Fibroblast of the aortic adventitia (primary cell): ENCODE data around the gene TMPRSS5. TPM values are rescaled to one million over a fixed set of nuclear protein-coding genes. Genes with fewer than 3 reads are reported as not detected.

Experiments
- DNase-seq: peaks from one replicate; pipeline ENCODE4 v3.0.0-alpha.2; 2010; ENCODE audit warnings: low read depth
- H3K4me3 ChIP-seq: 2 replicates; pipeline ENCODE4 v1.5.1; 2011; ENCODE audit warnings: low read depth, mild to moderate bottlenecking, control low read depth, low read length, moderate library complexity
- CTCF ChIP-seq: IDR thresholded peaks from 2 replicates; pipeline ENCODE4 v1.5.1; 2011; ENCODE audit warnings: mild to moderate bottlenecking, low read length, control low read depth, inconsistent platforms; ENCODE audit not compliant: insufficient read depth
- total RNA-seq: library from RNA; depleted of rRNA; stranded (reverse); fragments of >200 nt; gene quantifications from 2 replicates; pipeline ENCODE4 v1.2.3, GENCODE V29; 2012; ENCODE audit warnings: low replicate concordance

TMPRSS5 gene
- total RNA-seq, 1 donor, result 0.09 TPM

- TF ChIP-seq CTCF, result no peak
- H3K4me3 ChIP-seq, result no peak overlapping the region
- no peak for DNase-seq
Observed at GRCh38 chr11:113670149-113670830, 35.8 kb downstream of the TMPRSS5 start.

GRCh38 chr11:113668255-113668654, 37.9 kb downstream of the TMPRSS5 start:
- no peak for DNase-seq
- no peak for TF ChIP-seq CTCF
- no peak overlapping the region for H3K4me3 ChIP-seq

- no peak overlapping the region for H3K4me3 ChIP-seq
- TF ChIP-seq CTCF, result no peak
- peak; percentile 16 for DNase-seq
Observed at GRCh38 chr11:113667801-113668200, 38.3 kb downstream of the TMPRSS5 start.

GRCh38 chr11:113666584-113666983, 39.5 kb downstream of the TMPRSS5 start:
- TF ChIP-seq CTCF, result no peak
- DNase-seq, result no peak

GRCh38 chr11:113664981-113665710, 41.0 kb downstream of the TMPRSS5 start:
- no peak for DNase-seq
- TF ChIP-seq CTCF, result no peak
- no peak overlapping the region for H3K4me3 ChIP-seq

More at GRCh38 chr11:113666584-113666983, 39.5 kb downstream of the TMPRSS5 start:
- no peak overlapping the region for H3K4me3 ChIP-seq

- peak; percentile 30 for DNase-seq
- no peak for TF ChIP-seq CTCF
- no peak overlapping the region for H3K4me3 ChIP-seq
Observed at GRCh38 chr11:113664069-113664980, 41.8 kb downstream of the TMPRSS5 start.
